Measurements from ENCODE around the gene PPP2R2C.

Gene PPP2R2C

DNA sequence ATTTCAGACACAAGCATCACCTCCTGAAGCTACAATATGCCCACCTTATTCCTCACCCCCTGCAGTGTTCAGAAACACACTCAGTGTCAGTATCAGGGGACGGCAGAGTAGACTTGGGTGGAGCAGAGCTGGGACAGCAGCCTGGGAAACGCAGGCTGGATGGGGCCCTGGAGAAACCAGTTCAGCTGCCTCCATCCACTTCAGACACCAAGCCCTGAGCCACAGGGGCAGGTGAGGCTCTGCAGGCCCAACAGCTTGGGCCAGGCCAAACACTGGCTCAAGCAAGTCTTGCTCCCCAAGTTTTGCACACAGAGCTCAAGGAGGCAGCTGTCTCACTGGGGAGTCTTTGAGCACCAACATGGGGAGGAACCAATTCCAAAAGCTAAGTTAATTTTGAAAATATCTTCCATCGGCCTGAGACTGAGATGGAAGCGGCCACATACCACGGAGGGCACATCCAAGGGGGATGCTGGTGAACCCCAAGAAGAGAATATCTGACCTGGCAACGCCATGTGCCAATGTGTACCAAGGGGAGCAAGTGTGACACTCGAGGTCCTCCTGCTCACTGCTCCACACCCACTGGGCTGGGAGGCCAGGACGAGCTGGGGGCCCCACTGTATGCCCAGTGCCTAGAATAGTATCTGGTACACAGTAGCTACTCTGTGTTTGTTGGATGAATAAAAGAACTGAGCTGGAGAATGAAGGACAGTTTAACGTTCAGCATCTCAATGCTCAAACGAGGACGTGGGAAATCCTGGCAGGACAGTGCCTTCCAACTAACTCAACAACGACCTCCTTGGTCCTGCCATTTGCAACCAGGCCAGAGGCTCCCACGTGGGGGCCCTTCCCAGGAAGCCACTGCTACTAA, 45.6 kb downstream of the PPP2R2C start:
- DNase-seq (ENCODE audit: low read depth, low spot score), result no peak

DNA sequence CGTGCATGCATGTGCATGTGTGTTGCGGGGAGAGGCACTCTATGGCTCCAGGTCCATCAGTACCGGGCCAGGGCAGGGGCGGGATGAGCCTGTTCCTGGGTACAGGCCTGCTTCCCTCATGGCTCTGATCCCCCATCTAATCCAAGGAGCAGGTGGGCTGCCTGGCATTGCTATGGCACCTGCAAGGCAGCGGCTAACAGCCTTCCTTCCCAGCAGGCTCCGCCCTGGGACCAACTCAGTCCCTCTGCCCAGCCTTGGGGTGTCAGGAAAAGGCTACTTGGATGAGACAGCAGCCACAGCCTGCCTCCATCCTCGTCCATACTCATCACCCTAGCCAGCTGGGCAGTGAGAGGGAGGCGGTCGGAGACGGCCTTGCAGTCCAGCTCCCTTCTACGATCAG, 46.5 kb downstream of the PPP2R2C start:
- DNase-seq (ENCODE audit: low read depth, low spot score), result no peak

DNA sequence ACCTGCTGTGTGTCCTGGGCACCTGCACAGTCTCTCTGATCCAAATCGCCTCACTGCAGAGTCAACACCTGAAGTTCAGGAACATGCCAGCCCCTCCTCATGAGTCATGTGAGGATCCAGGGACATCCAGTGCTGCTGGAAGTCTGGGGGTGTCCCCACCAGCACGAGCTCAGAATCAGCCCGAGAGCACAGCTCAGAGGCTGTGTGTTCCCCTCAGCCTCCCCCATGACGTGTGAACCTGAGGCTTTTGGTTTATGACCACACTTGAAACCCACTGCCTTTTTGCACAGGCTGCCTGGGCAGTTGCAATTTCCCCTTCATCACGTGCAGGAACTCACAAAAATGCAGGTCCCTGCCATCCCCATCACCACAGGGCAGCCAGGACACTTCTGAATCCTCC, 47.1 kb downstream of the PPP2R2C start:
- no peak for DNase-seq (ENCODE audit: low read depth, low spot score)

DNA sequence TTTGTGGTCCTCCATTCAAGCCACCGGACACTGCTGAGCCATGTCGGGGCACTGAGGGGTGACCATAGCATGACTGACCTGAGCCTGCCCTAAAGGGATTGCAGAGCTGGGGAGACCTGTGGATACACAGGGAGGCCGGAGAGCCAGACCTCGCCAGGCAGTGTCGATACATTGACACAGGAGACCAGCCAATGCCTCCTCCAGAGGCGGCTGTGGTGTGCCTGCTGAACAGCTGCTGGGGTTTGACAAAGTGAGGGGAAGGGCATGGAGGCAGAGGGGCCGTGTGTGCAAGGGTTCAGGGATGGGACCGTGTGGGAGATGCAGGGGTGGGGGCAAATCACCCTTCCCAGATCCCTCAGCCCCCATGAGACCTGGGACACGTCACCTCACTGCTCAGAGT, 48.0 kb downstream of the PPP2R2C start:
- no peak for DNase-seq (ENCODE audit: low read depth, low spot score)

GRCh38 chr4:6423575-6423974, 48.8 kb downstream of the PPP2R2C start:
- no peak for DNase-seq (ENCODE audit: low read depth, low spot score)

DNA sequence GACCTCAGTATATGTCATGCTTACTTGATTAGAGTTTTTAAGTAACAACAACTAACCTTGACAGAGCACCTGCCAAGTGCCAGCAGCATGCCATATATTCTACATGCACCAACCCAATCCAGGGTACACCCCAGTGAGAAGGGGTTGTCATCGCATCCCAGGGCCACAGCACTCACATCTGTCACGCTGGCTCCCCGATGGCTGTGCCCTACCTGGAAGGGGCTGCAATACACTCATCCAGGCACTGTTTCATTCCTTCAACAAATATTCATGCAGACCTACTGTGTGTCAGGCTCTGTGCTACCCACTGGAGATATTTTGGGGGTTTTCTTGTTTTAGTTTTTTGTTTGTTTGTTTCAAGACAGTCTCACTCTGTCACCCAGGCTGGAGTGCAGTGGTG, 49.5 kb downstream of the PPP2R2C start:
- no peak for DNase-seq (ENCODE audit: low read depth, low spot score)

DNA sequence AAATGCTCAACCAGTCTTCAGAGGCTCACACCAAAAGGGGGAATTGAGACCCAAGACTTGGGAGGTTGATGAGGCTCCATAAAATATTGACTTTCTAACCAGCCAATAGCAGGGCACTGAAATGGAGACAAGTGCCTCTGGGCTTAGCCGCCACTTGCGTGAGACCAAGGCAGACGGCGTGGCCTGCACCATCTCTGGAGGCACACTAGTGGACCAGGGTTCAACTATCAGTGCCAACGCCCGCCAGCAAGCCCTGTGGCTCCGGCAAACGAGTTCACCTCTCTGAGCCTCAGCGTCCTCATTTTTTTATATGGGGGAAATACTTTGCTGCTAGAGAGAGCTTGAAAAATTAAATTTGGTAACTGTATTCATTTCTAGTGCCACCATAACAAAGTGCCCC, 50.3 kb downstream of the PPP2R2C start:
- DNase-seq (ENCODE audit: low read depth, low spot score), result no peak

DNA sequence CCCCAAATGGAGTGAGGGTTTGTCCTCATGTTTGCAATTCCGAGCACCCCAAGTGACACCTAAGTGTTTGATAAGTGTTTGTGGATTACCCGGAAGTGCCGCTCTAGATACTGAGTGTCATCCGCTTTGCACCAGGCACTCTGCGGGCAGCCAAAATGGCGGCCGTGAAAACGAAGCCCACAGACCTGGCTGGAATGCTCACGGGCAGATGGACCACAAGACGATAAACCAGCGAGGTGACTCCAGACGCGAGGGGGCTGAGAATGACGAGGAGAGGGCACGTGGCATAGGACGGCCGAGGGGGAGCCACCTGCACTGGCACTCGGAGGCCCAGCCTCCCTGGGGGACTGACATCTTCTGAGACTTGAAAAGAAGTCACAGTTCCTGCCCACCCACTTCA, 51.0 kb downstream of the PPP2R2C start:
- no peak for DNase-seq (ENCODE audit: low read depth, low spot score)

DNA sequence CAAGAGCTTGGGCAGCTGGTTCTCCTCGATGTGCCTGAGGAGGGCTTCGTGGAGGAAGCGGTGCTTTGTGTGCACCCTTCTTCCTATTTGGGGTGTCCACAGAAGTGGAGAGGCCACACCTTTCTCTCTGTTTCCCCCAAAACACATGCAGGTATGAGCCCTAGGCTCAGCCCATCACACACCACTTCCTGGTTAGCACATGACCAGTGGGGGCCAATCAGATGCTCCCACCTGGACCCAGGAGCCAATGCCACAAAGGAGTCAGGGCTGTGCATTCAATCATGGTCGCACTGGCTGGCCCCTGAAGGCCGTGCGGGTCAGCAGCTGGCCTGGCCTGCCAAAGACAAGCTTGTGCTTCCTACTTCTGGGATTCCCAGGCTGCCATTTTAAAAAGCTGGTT, 51.4 kb downstream of the PPP2R2C start:
- no peak for DNase-seq (ENCODE audit: low read depth, low spot score)

DNA sequence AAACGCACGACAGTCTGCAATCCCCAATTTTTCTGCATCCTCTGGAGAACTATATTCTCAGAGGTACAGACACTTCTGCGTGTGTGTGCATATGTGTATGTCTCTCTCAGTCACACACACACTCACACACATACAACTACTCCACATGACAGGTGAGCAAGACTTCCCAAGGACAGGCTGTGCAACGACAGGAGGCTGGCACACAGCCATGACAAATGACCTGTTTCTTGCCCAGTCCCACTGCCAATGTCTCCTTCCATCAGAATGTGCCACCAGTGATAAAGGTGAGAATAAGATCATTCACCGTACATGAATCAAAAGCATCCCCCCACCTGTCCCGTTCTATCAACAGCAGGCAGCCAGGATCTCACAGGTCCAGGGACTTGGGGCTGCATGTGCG, 52.4 kb downstream of the PPP2R2C start:
- no peak for DNase-seq (ENCODE audit: low read depth, low spot score)

GRCh38 chr4:6419452-6420028, 52.9 kb downstream of the PPP2R2C start:
- DNase-seq (ENCODE audit: low read depth, low spot score), result no peak

- DNase-seq (ENCODE audit: low read depth, low spot score), result no peak
These were observed 54.1 kb downstream of the PPP2R2C start for GRCh38 chr4:6418193-6418755.

DNA sequence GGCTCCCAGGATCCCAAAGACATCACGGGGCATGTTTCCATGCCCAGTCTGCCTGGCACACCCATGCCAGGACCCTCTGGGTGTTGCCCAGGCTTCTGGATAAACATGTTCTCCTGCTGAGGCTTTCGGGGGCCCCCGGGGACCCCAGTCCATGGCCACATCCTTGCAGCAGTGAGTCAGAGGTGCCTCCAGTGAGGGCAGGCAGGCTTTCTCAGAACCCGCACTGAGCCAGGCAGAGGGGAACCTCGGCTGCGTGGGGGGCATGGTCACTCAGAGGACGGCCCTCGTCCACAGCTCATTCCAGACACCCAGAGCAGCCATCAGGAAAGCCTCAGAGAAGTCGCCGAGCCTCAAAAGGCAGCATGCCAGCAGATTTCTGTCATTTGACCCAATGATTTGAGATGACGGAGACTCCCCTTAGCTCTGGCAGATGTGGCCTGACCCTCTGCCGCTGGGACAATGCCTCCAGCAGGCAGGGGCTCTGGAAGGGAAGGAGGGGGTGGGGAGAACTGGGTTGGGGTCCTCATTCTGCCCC, 54.8 kb downstream of the PPP2R2C start:
- no peak for DNase-seq (ENCODE audit: low read depth, low spot score)

- DNase-seq (ENCODE audit: low read depth, low spot score), result no peak
These were observed 55.7 kb downstream of the PPP2R2C start for GRCh38 chr4:6416518-6417286.

GRCh38 chr4:6415031-6415705, 57.2 kb downstream of the PPP2R2C start:
- no peak for DNase-seq (ENCODE audit: low read depth, low spot score)

- DNase-seq (ENCODE audit: low read depth, low spot score), result no peak
These were observed 57.8 kb downstream of the PPP2R2C start for GRCh38 chr4:6414578-6414977.

DNA sequence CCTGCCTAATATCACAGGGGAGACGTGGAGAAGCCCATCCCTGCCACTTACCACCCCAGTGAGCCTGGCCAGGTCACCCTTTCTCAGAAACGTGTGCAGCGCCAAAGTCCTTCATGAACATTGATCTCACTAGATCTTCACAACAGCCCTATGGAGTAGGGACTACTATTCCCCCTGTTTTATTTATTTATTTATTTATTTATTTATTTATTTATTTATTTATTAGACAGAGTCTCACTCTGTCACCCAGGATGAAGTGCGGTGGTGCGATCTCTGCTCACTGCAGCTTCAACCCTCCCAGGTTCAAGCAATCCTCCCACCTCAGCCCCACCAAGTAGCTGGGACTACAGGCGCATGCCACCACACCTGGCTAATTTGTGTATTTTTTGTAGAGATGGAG, 61.8 kb downstream of the PPP2R2C start:
- DNase-seq (ENCODE audit: low read depth, low spot score), result no peak

DNA sequence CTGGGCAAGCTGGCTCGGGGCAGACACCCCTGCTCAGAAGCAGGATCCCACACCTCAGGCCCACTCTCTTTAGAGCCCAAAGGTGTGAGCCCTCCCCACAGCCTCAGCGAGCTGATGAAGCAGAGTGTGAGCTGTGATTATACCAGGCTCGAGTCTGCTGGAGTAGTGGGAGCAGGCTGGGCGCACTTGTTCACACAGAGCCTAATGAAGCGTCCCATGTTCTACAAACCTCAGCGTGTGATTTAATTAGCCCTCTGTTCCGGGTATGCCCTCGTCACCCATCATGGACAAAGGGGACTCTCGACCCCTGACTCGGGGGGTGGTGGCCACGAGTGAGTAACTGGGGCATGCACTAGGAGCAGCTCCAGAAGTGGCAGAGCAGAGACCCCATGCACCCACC, 62.3 kb downstream of the PPP2R2C start:
- DNase-seq (ENCODE audit: low read depth, low spot score), result no peak

DNA sequence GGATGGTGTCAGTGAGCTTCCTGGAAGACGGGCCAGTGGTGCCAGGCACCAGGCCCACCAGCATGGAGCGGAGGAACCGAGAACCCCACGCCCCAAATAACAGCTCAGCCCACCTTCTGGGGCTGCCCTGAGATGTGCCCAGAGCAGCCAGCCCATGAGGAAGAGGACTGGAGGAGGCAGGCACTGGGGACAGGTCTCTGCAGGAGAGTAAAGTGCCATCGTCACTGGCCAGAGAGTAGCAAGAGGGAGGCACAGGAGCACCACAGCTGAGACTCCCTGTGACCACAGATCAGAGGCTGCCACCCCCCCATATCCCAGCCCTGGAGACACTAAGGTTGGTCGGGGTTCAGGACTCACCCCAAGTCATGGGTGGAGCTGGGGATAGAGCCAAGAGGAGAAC, 63.0 kb downstream of the PPP2R2C start:
- DNase-seq (ENCODE audit: low read depth, low spot score), result no peak

DNA sequence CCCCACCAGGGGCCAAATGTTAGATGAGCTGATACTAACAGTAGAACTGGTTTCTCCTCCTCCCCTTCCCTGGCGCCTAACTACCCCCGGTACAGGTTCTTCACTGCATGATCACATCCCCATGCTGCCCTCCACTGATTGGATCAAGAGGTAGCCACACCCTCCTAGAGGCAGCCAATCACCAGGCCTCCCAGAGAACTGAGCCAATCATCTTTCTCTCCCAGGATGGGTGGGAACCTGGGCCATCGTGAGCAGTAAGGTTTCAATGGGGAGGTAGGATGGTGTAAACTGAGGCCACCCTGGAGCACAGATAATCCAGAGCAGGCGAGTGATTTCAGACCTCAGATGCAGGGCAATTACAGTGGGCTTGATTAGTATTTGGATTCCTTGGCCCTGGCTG, 64.2 kb downstream of the PPP2R2C start:
- no peak for DNase-seq (ENCODE audit: low read depth, low spot score)

DNA sequence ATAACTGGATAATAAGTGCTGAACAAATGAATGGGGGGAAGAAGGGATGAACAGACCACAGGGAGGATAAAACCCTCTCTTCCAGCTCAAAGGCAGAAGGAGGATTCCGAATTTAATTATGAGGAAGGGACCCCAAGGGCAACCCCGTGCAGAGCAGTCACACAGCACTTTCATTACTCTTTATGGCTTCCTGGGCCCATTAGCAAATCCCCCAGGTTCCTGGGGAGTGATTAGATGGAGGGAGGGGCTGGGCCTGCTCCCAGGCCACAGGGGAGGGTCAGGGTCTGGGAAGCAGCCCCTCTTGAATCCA, 67.1 kb downstream of the PPP2R2C start:
- DNase-seq (ENCODE audit: low read depth, low spot score), result no peak

Data from smooth muscle cell of the brain vasculature (primary cell).